ENCODE measurements around the gene KMT2B. TPM values are rescaled to one million over a fixed set of nuclear protein-coding genes. Genes with fewer than 3 reads are reported as not detected.
"Not testable (repeated sequence)": the region's sequence is repeated elsewhere in the genome, so short reads cannot be mapped to it uniquely, and the experiment has no call there.

Gene KMT2B, protein sequence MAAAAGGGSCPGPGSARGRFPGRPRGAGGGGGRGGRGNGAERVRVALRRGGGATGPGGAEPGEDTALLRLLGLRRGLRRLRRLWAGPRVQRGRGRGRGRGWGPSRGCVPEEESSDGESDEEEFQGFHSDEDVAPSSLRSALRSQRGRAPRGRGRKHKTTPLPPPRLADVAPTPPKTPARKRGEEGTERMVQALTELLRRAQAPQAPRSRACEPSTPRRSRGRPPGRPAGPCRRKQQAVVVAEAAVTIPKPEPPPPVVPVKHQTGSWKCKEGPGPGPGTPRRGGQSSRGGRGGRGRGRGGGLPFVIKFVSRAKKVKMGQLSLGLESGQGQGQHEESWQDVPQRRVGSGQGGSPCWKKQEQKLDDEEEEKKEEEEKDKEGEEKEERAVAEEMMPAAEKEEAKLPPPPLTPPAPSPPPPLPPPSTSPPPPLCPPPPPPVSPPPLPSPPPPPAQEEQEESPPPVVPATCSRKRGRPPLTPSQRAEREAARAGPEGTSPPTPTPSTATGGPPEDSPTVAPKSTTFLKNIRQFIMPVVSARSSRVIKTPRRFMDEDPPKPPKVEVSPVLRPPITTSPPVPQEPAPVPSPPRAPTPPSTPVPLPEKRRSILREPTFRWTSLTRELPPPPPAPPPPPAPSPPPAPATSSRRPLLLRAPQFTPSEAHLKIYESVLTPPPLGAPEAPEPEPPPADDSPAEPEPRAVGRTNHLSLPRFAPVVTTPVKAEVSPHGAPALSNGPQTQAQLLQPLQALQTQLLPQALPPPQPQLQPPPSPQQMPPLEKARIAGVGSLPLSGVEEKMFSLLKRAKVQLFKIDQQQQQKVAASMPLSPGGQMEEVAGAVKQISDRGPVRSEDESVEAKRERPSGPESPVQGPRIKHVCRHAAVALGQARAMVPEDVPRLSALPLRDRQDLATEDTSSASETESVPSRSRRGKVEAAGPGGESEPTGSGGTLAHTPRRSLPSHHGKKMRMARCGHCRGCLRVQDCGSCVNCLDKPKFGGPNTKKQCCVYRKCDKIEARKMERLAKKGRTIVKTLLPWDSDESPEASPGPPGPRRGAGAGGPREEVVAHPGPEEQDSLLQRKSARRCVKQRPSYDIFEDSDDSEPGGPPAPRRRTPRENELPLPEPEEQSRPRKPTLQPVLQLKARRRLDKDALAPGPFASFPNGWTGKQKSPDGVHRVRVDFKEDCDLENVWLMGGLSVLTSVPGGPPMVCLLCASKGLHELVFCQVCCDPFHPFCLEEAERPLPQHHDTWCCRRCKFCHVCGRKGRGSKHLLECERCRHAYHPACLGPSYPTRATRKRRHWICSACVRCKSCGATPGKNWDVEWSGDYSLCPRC (N-terminal part only)
- total RNA-seq: 7.3 and 15.4 TPM in 2 replicates

DNA sequence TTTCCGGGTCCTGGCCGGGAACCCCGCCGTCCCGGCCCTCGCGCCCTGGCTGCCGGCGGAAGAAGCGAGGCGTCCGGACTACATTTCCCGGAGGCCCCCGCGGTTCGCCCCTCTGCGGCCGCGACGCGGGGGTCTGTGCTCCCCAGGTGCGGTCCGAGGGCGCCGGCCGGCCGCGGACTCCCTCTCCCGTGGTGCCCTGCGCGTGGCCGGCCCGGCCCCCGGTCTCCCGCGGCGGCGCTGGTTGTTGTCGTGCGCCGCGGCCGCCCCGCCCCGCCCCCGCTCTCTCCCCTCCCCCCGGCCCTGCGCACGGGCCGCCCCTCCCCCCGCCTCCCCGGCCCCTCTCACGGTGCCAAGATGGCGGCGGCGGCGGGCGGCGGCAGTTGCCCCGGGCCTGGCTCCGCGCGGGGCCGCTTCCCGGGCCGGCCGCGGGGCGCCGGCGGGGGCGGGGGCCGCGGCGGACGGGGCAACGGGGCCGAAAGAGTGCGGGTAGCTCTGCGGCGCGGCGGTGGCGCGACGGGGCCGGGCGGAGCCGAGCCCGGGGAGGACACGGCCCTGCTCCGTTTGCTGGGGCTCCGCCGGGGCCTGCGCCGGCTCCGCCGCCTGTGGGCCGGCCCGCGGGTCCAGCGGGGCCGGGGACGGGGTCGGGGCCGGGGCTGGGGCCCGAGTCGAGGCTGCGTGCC, at the start of gene KMT2B:
TSS of gene KMT2B (plus strand) at position 339 of the 680 bp plus-strand sequence. CDS start at position 355, 16 bp downstream.
- DNase-seq: no peak

DNA sequence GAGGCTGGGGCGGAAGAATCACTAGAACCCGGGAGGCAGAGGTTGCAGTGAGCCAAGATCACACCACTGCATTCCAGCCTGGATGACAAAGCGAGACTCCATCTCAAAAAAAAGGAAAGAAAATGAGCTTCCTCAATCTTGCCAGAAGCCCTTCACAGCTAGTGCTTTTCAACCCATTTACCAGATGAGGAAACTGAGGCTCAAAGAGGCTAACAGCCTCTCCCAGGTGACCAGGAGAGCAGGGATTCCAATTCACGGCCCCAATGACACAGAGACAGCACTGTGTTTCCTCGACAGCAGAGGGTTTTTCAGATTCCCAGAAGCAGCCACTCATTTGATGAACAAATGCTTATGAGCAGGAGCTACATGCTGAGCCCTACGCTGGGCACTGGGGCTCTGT, 48.2 kb upstream of the KMT2B start:
- no peak for DNase-seq

DNA sequence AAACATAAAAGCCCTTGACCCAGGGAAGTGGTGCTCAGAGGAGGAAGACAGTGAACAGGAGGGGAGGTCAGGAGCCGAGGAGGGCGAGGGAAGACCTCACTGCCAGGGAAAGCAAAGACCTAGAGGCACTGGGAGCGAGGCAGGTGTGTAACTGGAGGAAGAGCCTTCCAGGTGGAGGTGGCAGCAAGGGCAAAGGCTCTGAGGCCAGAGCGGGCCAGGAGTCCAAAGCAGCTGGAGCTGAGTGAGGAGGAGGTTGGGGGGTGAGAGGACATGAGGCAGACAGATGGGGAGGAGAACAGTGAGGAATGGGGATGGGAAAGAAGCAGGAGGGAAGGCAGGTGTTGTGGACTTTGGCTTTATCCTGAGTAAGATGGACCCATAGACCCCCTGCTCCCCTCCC, 47.8 kb upstream of the KMT2B start:
- no peak for DNase-seq

DNA sequence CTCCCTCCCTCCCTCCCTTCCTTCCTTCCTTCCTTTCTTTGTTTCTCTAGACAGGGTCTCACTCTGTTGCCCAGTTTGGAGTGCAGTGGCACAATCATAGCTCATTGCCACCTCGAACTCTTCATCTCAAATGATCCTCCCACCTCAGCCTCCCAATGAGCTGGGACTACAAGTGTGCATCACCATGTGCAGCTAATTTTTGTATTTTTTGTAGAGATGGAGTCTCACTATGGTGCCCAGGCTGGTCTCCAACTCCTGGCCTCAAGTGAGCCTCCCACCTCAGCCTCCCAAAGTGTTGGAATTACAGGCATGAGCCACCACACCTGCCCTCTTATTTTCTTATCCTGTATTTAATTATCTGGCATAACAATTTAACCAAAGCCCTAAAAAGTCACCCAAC, 47.1 kb upstream of the KMT2B start:
- no peak for DNase-seq

DNA sequence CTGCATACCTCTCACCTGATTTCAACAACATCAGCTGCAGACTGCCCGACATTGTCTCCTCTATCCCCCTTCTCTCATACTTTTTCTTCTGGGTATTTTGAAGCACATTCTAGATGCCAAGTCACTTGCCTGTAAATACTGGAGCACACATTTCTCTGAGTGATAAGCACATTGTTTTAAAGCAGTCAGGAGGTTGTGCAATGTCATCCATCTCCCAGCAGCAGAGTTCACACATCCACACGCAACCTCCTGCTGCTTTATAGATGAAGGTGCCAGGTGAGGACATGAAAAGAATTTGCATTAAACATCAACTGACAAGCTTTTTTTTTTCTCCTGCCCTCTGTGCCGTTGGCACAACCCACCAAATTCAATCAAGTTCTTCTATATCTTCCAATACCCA, 46.0 kb upstream of the KMT2B start:
- no peak for DNase-seq

DNA sequence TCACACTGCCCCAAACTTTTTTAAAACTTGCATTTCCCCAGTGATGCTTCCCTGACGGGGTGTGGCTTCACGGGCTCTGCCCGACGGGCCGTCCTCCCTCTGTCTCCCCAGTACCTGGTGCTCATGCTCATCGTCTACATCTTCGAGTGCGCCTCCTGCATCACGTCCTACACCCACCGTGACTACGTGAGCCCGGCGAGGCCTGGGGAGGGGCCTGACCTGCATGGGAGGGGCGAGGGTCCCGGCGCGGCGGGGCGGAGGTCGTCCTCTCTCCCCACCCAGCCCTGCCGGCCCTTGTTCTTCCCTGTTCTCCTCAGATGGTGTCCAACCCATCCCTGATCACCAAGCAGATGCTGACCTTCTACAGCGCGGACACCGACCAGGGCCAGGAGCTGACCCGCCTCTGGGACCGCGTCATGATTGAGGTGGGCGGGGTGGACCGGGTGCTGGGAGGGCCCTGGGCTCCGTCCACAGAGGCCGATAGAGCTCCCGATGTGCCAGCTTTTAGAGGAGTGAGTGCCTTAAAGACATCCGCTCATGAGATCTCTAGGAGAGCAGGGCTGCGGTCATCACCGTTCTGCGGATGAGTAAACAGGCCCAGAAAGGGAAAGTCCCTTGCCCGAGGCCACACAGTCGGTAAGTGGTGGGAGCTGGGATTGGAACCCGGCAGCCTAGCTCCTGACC, 44.5 kb upstream of the KMT2B start:
- peak; percentile 44 for DNase-seq

DNA sequence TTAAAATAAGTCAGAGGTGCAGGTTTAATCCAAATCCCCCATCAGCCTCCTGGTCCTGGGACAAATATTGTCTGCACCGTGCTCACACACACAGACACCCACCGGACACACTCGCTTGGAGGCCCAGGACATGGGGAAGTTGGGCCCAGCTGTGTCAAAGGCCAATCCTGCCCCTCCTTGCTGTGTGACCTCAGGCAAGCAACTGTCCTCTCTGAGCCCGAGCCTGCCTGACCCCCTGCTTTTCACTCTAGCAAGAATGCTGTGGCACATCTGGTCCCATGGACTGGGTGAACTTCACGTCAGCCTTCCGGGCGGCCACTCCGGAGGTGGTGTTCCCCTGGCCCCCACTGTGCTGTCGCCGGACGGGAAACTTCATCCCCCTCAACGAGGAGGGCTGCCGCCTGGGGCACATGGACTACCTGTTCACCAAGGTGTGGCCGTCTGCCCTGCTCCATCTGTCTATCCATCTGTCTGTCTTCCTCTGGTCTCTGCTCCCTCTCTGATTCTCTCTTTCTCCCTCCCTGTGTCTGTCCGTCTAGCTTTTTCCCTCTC, 42.1 kb upstream of the KMT2B start:
- DNase-seq: no peak

DNA sequence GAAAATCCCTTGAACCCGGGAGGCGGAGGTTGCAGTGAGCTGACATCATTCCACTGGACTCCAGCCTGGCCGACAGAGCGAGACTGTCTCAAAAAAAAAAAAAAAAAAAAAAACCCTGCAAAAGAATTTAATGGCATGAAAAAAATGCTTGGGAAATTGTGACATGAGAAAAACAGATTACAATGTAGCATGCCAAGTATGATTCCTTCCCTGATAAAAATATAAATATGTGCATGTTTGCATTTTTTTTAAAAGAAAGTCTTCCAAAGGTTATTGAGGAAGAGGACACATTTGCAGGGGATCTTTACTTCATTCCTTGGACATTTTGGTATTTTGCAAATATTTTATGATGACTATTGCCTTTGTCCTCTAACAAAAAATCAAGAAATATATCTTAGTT, 28.0 kb upstream of the KMT2B start:
- DNase-seq: no peak

DNA sequence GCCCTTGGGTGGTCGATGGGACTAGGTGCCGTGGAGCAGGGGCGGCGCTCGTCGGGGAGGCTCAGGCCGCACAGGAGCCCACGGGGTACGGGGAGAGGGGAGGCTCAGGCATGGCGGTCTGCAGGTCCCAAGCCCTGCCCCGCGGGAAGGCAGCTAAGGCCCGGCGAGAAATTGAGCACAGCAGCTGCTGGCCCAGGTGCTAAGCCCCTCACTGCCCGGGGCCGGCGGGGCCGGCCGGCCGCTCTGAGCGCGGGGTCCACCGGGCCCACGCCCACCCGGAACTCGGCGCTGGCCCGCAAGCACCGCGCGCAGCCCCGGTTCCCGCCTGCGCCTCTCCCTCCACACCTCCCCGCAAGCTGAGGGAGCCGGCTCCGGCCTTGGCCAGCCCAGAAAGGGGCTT, 26.7 kb upstream of the KMT2B start:
- DNase-seq: not testable (repeated sequence)

DNA sequence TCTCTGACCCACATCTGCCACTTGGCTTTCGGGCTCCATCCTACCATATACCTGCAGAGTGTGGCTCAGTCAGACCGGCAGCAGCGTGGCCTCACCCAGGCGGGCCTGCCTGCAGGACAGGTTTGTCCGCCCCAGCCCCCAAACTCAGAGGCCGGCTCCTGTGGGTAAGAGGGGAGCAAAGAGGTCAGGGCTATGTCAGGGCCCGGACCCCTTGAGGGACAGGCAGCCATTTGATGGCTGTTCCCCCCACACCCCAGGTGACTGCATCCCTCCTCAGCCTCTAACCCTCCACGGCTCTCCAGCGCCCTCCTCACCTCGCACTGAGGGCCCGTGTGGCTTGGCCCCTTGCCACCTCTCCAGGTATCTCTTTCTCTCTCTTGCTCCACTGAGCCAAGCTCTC, 25.8 kb upstream of the KMT2B start:
- DNase-seq: no peak

DNA sequence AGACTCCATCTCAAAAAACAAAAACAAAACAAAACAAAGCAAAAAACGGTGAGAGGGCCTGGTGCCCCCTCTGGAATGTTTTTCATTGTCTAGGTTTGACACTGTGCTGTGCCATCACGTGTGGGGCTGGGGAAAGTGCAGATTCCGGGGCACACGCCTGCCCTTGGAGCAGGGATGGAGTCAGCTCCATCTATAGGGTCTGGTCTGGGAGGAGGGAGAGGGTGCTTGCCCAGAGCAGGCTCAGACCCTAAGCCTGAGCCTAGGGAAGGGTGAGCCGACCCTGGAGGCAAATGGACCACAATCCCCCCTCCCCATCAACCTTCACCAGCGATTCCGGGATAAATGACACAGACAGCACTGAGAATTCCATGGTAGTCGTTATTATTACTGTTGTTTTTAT, 24.4 kb upstream of the KMT2B start:
- DNase-seq: no peak

DNA sequence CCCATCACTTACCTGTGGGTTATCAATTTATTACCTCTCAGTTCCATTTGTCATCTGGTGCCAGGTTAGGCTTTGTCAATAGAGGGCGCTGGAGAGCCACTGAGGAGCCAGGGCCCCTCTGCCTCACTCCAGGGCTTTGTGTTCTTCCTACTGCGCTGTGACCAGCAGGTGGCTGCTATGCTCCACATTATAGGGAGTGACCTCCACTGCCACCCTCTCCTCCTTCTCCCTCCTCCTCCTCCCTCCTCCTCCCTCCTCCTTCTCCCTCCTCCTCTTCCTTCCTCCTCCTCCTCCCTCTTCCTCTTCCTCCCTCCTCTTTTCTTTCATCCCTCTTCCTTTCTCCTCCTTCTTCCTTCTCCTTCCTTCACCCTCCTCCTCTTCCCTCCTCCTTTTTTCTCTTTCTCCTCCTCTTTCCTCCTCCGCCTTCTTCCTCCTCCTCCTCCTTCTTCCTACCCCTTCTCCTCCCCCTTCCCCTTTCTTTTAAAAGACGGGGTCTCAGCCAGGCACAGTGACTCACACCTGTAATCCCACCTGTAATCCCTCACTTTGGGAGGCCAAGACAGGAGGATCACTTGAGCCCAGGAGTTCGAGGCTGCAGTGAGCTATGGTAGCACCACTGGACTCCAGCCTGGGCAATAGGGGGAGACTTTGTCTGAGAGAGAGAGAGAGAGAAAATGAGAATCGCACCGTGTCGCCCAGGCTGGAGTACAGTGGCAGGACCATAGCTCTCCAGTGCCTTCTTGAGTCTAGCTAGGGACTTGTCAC, 23.8 kb upstream of the KMT2B start:
- peak; percentile 90 for DNase-seq

DNA sequence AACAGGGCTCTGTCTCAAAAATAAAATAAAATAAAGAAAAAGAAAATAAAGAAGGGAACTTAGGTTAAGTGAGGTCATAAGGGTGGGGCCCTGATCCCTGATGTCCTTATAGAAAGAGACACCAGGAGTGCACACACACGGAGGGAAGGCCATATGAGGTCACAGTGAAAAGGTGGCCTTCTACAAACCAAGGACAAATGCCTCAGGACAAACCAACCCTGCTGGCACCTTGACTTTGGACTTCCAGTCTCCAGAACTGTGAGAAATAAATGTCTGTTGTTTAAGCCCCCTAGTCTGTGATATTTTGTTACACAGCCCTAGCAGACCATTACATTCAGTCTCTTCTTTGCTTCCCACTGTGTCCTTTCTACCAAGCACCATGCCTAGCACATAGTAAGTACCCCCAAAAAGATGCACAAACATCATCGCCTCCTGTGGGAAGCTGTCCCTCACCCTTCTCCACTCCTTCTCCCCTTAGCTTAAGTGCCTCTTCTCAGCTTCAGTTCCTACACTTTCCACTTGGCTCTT, 21.8 kb upstream of the KMT2B start:
- no peak for DNase-seq

DNA sequence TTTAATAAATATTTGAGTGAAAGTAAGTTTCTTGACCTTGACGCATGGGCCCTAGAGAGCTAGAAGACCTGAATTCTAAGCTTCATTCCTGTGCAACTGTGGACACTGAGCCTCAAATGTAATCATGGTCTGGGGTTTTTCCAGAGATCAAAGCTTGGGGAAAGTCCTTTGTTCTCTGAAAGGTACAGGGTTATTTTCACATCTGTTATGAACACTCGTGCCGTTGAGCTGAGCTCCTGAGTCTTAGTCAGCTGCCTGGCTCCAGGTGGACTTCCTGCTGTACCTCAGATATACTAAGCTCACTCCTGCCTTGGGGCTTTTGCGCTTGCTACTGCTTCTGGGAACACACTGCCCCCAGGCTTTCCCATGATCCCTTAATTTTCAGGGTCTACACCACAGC, 21.0 kb upstream of the KMT2B start:
- DNase-seq: no peak

DNA sequence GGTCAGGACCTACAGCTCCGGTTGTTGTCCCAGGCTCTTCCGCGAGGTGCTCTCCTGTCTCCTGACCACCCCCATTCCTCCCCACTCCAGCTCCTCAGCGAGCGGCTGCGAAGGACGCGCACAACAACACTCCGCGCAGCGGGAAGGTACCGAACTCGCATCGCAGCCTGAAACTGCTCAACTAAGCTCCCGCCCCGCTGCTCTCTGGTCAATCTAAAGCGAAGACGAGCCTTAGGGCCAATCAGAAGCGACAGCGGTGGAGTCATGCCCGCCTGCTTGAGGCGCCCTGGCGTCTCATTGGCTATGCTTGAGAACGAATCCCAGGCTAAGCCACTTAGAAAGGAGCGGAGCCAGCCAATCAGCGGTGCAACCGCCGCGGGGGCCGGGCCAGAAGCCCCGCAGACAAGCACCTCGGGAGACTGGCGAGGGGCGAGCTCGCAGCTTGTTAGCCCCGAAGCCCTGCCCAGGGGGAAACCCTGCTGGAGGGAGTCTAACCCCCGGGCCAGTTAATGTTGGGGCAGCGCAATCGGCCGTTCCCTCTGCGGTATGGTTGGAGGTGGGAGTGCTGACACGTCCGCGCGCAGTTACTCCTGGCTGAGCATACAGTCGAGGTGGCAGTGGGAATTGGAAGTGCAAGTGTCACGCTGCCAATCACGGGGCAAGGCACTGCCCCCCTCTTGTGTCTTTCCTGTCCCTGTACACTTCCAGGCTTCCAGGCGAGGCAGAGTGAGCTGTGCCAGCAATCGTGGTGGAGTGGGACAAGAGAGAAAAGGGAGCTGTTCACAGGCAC, 15.4 kb upstream of the KMT2B start:
- peak; percentile 99 for DNase-seq

DNA sequence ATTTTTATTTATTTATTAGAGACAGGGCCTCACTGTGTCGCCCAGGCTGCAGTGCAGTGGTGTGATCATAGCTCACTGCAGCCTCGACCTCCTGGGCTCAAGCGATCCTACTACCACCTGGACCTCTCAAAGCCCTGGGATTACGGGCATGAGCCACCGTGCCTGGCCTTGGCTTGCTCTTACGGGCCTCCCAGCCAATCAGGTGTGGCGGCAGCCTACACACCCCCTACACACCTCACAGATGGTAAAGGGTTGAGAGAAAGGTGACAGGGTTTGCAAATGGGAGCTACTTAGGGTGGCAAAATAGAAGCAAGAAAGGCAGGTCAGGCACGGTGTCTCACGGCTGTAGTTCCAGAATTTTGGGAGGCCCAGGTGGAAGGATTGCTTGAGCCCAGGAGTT, 14.5 kb upstream of the KMT2B start:
- DNase-seq: no peak

DNA sequence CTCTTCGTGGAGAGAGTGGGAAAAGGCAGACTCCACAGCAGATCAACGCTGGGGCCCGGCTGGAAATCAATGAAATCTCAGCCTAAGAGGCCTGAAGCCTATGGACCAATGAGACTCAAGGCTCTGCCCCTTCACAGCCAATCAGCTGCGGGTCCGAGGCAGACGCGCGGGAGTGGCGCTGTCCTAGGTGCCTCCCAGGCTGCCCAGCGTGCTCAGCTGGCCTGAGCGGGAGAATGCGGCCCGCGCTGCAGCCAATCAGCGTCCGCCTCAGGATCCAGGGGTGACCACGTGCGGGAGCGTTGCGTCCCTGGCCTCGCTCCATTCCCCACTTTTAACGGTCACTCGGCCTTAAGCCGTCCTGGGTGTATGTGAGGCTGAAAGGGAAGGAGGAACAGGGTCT, 13.6 kb upstream of the KMT2B start, which contains the start of gene ZBTB32:
TSS of gene ZBTB32 (plus strand) at position 341 of the 400 bp plus-strand sequence. CDS start 10,069 bp downstream, outside the sequence.
- DNase-seq: peak; percentile 80

DNA sequence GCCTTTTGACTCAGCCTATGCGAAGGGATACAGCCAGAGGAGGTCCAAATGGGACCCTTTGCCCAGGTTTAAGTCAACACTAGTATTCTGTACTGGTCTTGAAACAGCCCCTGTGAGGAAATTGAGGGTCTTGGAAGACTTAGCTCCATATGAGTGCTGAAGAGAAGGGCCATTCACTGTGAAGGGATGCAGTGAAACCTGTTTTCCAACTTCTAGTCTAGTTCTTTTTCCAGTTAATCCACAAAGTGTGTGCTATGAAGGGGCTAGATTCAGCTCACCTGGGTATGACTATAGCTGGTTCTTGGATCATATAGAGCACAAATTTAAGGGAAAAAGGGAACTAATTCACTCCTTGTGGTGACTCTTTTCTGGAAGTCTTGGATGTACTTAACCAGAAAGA, 9.4 kb upstream of the KMT2B start:
- DNase-seq: no peak
